ENCODE measurements around the gene VPREB1.
"Not testable (repeated sequence)": the region's sequence is repeated elsewhere in the genome, so short reads cannot be mapped to it uniquely, and the experiment has no call there.

Gene VPREB1

DNA sequence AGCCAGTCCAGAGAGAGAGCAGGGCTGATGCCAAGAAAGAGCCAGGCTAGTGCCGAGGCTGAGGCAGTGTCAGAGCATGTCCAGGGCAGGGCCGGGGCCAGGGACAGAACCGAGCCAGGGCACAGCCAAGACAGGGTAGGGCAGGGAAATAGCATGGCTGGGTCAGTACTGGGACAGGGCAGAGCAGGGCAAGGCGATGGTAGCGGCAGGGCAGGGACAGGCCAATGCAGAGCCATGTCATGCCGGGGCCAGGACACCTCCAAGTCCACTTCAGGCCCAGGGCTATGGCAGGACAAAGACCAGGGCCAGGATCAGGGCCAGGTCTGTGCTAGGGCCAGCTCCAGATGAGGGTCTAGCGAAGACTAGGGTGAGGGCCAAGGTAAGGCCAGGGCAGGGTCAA is 48.9 kb downstream of the VPREB1 start:
- DNase-seq: not testable (repeated sequence)

- not testable (repeated sequence) for DNase-seq
Observed at GRCh38 chr22:22294641-22295040, 50.1 kb downstream of the VPREB1 start.

All from anterior cingulate cortex (tissue), 58 donors.